HUES6 (cell line): Measurements from ENCODE around the gene WHRN.

Experiments used
- H3K27ac ChIP-seq: 2 replicates; pipeline ENCODE4 v1.7.0; 2013; ENCODE audit warnings: low read depth, mild to moderate bottlenecking, low read length, inconsistent platforms
- H3K27me3 ChIP-seq: 2 replicates; pipeline ENCODE4 v1.6.1; 2013; ENCODE audit warnings: low read length; ENCODE audit not compliant: control insufficient read depth, insufficient read depth
- H3K36me3 ChIP-seq: 2 replicates; pipeline ENCODE4 v1.6.1; 2013; ENCODE audit warnings: low read length; ENCODE audit not compliant: control insufficient read depth, insufficient read depth
- H3K4me1 ChIP-seq: 2 replicates; pipeline ENCODE4 v1.6.1; 2013; ENCODE audit warnings: low read length; ENCODE audit not compliant: control insufficient read depth, insufficient read depth
- H3K4me3 ChIP-seq: 2 replicates; pipeline ENCODE4 v1.5.1; 2013; ENCODE audit warnings: low read depth, low read length
- H3K9ac ChIP-seq: one replicate; pipeline ENCODE4 v1.6.1; 2013; ENCODE audit warnings: mild to moderate bottlenecking, low read length
- H3K9me3 ChIP-seq: 2 replicates; pipeline ENCODE4 v1.6.1; 2013; ENCODE audit warnings: low read depth, low read length; ENCODE audit not compliant: control insufficient read depth, insufficient read depth

WHRN gene

DNA sequence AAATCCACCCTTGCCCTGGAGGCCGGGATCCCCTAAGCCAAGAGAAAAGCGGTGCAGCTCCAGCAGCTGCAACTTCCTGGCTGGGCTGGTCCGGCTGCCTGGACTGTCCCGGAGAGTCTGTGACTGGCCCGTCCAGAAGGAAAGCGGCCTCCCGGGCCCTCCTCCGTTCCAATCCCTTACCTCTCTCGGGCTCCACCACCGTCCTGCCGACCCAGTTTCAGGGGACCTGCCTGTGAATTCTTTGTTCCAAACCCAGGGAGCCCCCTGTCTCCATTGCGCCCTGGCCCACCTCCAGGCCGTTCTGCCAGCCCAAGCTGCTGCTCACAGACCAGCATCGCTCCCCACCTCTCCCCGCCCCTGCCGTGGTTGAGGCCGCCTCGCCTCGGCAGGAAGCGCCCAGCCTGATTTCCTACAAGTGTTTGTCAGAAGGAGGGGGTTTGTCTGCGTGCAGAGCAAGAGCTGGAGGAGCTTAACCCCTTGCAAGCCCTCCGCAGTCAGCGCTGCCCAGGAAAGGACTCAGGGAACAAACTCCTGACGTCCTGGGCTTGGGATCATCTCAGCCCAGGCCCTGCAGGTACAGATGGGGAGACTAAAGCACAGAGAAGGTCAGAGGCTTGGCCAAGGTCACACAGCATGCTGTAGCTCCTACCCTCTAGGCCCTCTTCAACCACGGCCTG is 117.5 kb downstream of the WHRN start, which contains the start of gene AKNA:
Gene AKNA, minus strand, starts transcription at position 303 of the 677 bp plus-strand sequence. CDS start 6,649 bp downstream, outside the sequence.
- peak within 1 kb of the TSS; percentile 41 for H3K4me3 ChIP-seq
- H3K9me3 ChIP-seq: no peaks in the 10 kb centered on the region
- no peak within 1 kb of the TSS for H3K27ac ChIP-seq
- H3K36me3 ChIP-seq: no peaks in the 10 kb centered on the region
- H3K27me3 ChIP-seq: no peaks in the 10 kb centered on the region
- H3K4me1 ChIP-seq: peaks cover 65% of the 10 kb centered on the region
- peak within 1 kb of the TSS; percentile 36 for H3K9ac ChIP-seq

DNA sequence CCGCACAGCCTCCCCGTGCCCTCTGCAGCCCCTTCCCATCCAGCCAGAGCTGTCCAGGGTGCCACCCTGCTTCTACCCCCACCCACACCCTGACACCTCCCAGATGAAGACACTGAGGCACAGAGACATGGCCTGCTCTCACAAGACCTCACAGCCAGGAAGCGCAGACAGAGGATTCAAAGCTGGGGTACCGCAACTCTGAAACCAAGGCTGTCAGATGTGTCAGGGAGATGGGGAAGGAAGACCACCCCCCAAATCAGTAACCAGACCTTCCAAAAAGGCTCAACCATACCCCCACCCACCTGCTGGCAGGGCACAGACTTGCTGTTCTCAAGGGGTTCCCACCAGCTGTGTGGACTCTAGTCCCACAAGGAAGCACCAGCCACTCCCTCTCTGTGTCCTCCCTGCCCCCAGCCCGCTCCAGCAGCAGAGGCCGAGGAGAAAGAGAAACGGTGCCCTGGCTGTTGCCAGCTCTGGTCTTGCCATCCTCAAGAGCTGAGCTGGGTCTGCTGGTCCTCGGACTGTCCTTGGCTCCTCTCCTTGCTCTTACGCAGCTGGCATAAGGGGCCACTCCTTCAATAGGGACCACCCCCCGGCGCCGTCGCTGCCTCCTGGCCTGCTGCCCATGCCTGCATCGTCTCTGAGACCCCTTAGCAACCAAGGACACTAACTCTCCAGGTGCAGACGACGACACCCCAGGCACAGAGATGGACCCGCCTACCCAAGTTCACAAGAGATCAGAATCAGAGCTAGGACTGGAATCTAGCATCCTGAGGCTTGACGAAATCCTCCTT is 118.2 kb downstream of the WHRN start:
- Histone ChIP-seq H3K27ac (no peak overlapping the region), H3K9me3 (no peaks in the 10 kb centered on the region), H3K9ac (peak overlapping the region; percentile 18), H3K4me1 (peaks cover 69% of the 10 kb centered on the region), H3K27me3 (no peaks in the 10 kb centered on the region), H3K4me3 (peak overlapping the region; percentile 41), H3K36me3 (no peaks in the 10 kb centered on the region)

DNA sequence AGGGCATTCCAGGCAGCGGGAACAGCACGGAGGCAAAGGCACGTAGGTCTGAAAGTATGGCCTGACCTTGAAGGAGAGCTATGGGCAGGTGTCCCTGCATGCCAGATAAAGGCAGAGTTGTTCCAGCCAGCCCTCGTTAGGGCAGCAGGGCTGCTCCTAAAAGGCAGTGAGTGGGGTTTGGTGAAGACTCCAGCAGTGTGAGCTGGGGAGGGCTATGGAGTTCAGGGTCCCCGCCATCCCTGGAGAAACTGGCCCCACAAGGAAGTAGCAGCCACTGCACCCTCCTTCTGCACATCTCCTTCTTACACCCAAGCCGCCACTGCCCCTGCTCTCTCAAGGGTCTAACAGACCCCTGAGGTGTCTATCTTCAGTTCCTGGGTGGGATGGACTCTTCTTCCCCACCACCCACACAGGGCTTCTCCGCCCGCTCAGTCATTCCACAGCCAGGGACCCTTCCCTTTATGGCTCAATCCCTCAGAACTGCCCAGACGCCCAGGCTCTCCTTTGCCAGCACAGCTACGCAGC is 118.8 kb downstream of the WHRN start:
- H3K27me3 ChIP-seq: no peaks in the 10 kb centered on the region
- H3K27ac ChIP-seq: no peak overlapping the region
- peaks cover 69% of the 10 kb centered on the region for H3K4me1 ChIP-seq
- H3K4me3 ChIP-seq: peak overlapping the region; percentile 41; the same call in 1 of the 2 replicates
- no peak overlapping the region for H3K9ac ChIP-seq
- H3K9me3 ChIP-seq: no peaks in the 10 kb centered on the region
- H3K36me3 ChIP-seq: no peaks in the 10 kb centered on the region

DNA sequence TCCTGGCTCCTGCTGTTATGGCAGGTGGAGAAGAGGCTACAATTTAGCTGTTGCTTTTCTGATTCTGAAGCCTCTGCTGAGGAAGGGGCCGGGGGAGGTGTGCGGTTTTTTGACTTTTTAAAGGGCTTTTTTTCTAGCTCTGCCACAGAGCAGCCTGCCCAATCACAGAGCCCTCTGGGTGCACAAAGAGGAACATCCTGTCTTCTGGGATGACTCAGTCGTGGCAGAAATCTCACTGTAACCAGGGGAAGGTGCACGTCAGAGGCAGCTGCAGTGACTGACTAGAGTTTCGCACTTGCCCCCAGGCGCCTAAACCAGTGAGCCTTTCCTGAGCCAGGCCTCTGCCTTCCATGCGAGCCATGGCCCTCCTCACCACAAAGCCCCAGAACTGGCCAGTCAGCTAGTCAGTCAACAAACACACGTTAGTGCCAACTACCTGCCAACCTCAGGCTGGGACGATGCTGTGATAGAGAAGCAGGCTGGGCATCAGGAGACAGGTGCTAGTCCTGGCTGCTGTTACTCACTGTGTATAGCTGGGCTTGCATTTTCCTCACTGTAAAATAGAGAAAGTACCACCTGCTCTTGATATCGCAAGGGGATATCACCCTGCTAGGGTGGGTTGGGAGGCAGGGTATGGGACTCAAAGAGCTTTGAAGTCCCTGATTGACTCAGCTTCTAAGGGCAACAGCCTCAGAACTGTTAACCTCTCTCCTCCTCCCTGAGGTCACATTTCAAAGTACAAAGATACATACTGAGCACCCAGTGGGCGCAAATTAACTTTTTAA is 119.7 kb downstream of the WHRN start:
- Histone ChIP-seq H3K4me3 (no peak overlapping the region), H3K27me3 (no peaks in the 10 kb centered on the region), H3K4me1 (peaks cover 68% of the 10 kb centered on the region), H3K9me3 (no peaks in the 10 kb centered on the region), H3K27ac (0 out of 2 replicates have a peak overlapping the region, but pooled peaks have one; percentile 13), H3K9ac (no peak overlapping the region), H3K36me3 (no peaks in the 10 kb centered on the region)

DNA sequence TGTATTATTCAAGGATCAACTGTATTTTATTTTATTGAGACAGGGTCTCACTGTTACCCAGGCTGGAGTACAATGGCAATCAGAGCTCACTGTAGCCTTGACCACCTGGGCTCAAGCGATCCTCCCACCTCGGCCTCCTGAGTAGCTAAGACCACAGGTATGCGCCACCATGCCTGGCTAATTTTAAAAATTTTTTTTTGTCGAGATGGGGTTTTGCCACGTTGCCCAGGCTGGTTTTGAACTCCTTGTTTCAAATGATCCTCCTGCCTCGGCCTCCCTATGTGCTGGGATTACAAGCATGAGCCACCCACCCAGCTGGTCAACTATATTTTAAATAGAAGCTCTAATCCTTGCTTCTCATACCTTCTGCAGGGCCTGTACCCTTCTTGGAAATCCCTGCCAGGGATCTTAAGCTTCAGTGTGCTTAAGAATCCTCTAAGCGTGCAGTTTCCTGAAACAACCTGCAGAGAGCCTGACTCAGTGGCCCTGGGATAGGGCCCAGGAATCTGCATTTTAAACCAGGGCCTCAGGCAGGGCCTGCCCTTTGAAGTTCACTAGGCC is 120.4 kb downstream of the WHRN start:
- Histone ChIP-seq H3K4me1 (peaks cover 61% of the 10 kb centered on the region), H3K9me3 (no peaks in the 10 kb centered on the region), H3K9ac (no peak overlapping the region), H3K4me3 (no peak overlapping the region), H3K27me3 (no peaks in the 10 kb centered on the region), H3K36me3 (no peaks in the 10 kb centered on the region), H3K27ac (0 out of 2 replicates have a peak overlapping the region, but pooled peaks have one; percentile 13)

DNA sequence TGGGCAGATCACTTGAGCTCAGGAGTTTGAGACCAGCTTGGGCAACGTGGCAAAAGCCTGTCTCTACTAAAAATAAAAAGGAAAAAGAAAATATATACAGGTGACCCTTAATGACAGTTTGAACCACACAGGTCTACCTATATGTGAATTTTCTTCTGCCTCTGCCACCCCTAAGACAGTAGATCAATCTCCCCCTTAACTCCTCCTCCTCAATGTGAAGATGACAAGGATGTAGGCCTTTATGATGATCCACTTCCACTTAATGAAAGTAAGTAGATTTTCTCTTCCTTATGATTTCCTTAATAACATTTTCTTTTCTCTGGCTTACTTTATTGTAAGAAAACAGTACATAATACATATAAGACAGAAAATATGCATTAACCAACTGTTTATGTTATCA is 120.9 kb downstream of the WHRN start:
- Histone ChIP-seq H3K9me3 (no peaks in the 10 kb centered on the region), H3K4me1 (peaks cover 56% of the 10 kb centered on the region), H3K4me3 (no peak overlapping the region), H3K27ac (no peak overlapping the region), H3K9ac (no peak overlapping the region), H3K27me3 (no peaks in the 10 kb centered on the region), H3K36me3 (no peaks in the 10 kb centered on the region)

DNA sequence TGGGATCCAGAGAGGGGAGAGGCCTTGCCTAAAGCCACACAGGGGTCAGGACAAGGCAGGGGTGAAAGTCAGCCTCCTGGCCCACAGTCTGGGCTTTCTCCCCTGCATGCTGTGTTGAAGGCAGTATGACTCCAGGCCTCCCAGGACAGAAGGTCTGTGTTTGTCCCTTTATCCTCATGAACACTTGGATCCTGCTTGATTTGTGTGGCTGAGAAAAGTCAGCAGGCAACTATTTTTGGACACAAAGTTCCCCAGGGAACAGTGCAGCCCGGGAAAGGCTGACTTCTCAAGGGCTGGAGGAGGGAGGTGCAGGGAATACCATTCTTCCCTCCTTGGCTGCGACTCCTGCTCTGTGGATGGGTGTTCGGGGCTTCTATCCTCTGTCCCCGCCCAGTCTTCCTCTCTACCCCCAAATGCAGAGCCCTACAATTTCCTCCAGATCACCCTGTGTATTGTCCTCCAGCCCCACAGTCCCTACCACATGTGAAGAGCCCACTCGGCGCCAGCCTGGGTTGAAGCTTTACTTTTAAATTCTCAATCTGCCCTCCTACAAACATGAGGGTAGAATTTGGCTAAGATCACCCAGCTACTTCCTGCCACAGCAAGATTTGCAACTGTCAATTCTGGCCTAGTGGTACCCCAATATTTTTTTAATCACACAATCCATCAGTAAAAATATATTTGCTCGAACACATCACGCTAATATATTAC is 121.6 kb downstream of the WHRN start:
- no peak overlapping the region for H3K9ac ChIP-seq
- no peak overlapping the region for H3K27ac ChIP-seq
- no peaks in the 10 kb centered on the region for H3K27me3 ChIP-seq
- H3K4me1 ChIP-seq: peaks cover 53% of the 10 kb centered on the region
- no peaks in the 10 kb centered on the region for H3K36me3 ChIP-seq
- H3K4me3 ChIP-seq: no peak overlapping the region
- no peaks in the 10 kb centered on the region for H3K9me3 ChIP-seq

DNA sequence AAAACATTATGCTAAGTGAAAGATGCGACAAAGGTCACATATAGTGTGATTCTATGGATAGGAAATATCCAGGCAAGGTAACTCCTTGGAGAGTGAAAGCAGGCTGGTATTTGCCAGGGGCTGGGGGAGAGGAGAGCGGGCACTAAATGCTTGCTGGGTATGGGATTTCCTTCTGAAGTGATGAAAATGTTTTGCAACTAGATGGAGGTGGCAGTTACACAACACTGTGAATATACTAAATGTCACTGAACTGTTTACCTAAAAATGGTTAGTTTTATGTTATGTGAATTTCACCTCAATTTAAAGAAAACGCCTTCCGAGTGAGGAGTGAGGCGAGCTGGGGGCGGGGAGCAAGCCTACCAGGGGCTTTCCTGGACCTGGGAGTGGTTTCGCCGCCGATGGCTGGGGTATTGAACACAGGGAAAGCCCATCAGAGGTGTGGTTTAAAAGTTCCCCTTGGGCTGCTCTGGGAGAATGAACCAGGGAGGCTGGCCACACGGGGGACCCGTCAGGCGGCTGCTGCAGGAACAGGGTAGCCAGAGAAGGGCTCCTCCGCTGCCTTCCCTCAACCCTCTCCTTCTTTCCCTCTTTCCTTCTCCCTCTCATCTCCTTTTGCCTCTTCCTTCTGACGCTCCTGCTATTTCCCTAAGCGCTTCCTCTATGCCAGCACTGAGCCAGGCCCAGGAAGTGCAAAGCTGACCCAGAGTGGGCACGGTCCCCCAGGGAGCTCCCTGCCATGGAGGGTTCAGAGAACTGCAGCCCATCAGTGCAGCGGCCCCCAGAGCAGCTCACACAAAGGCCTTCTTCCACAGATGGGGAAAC is 122.4 kb downstream of the WHRN start:
- no peaks in the 10 kb centered on the region for H3K9me3 ChIP-seq
- no peaks in the 10 kb centered on the region for H3K36me3 ChIP-seq
- no peaks in the 10 kb centered on the region for H3K27me3 ChIP-seq
- H3K9ac ChIP-seq: no peak overlapping the region
- H3K27ac ChIP-seq: no peak overlapping the region
- H3K4me1 ChIP-seq: peaks cover 46% of the 10 kb centered on the region
- no peak overlapping the region for H3K4me3 ChIP-seq

DNA sequence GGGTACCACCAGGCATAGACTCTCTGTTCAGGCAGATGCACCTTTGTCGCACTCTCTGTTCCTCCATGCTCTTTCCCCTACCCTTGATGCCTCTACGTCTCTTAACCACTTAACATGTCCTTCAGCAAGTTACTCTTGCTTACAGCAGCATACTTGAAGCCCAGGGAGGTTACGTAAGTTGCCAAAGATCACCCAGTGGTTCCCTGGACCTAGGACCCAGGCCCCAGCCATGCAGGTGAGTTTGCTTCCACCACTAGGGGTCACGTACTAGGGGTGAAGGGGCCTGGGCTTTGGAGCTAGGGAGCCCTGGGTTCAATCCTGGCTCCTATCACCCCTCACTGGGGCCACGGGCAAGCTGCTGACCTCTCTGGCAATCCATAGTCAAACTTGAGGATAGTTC is 126.4 kb downstream of the WHRN start:
- Histone ChIP-seq H3K36me3 (peaks cover 13% of the 10 kb centered on the region), H3K4me1 (peaks cover 28% of the 10 kb centered on the region), H3K4me3 (no peak overlapping the region), H3K27me3 (no peaks in the 10 kb centered on the region), H3K9ac (no peak overlapping the region), H3K9me3 (no peaks in the 10 kb centered on the region), H3K27ac (no peak overlapping the region)
